Measurements from ENCODE around the gene DIP2B. TPM values are rescaled to one million over a fixed set of nuclear protein-coding genes. Genes with fewer than 3 reads are reported as not detected.

The DIP2B gene
- total RNA-seq, 1 experiment from 2014 or later = 30.2 TPM

GRCh38 chr12:50538182-50538581, 33.4 kb downstream of the DIP2B start:
- ATAC-seq = no peak
- BruUV-seq (replicated peaks) = TSS peak; percentile 34
- intact Hi-C loops (cut with micrococcal nuclease; ENCODE audit: unreplicated experiment) (no loop called here), in situ Hi-C loops (cut with HindIII; ENCODE audit: low pct_unique_long_range_greater_than_20kb, low sequenced_read_pairs) (no loop called here)
- Histone ChIP-seq H3K9me3 (ENCODE audit: control insufficient read depth, insufficient read depth, low read depth, low read length) (no peaks in the 10 kb centered on the region), H3K27me3 (ENCODE audit: control insufficient read depth, insufficient read depth, low read length) (no peaks in the 10 kb centered on the region), H3K27ac (ENCODE audit: low read length) (peak overlapping the region; percentile 60), H3K4me3 (ENCODE audit: low read depth in 2 of 2, low read length in 2 of 2) (peak overlapping the region in 1 of 2 experiments; percentile 1; a peak in 1 of 4 replicates), H3K4me1 (ENCODE audit: control insufficient read depth, insufficient read depth, low read length) (peaks cover 17% of the 10 kb centered on the region), H3K36me3 (ENCODE audit: control insufficient read depth, insufficient read depth, low read length) (no peaks in the 10 kb centered on the region)
- TF ChIP-seq POLR2AphosphoS5 (IDR thresholded peaks at IDR 0.05; ENCODE audit: low read depth, low read length) (no peak), CTCF (IDR thresholded peaks at IDR 0.05) (no peak), REST (IDR thresholded peaks at IDR 0.05; ENCODE audit: insufficient read depth in 1 of 2, low read depth in 2 of 2, low read length in 1 of 2) (no peak), SIN3A (IDR thresholded peaks at IDR 0.05; ENCODE audit: borderline replicate concordance, insufficient read depth, low read depth, low read length) (no peak), TCF7L2 (IDR thresholded peaks at IDR 0.05; ENCODE audit: low read depth, low read length) (no peak)
- ChIA-PET POLR2A (interaction anchor here (0.5 kb wide), 1 partner anchor 17 kb away, joined by 7 read pairs; no protein-coding TSS in a partner anchor), CTCF (interaction anchor here (0.6 to 0.8 kb wide), 2 partner anchors 26 to 55 kb away, joined by 3 to 5 read pairs; no protein-coding TSS in a partner anchor)
- no peak for DNase-seq (ENCODE audit: low read depth, low spot score)

GRCh38 chr12:50541139-50541538, 36.4 kb downstream of the DIP2B start:
- no peak for TF ChIP-seq REST (IDR thresholded peaks at IDR 0.05; ENCODE audit: insufficient read depth in 1 of 2, low read depth in 2 of 2, low read length in 1 of 2)
- TF ChIP-seq TCF7L2 (IDR thresholded peaks at IDR 0.05; ENCODE audit: low read depth, low read length) = no peak
- no peak for TF ChIP-seq CTCF (IDR thresholded peaks at IDR 0.05)
- no peak for TF ChIP-seq SIN3A (IDR thresholded peaks at IDR 0.05; ENCODE audit: borderline replicate concordance, insufficient read depth, low read depth, low read length)
- TF ChIP-seq POLR2AphosphoS5 (IDR thresholded peaks at IDR 0.05; ENCODE audit: low read depth, low read length) = no peak
- TSS peak; percentile 47 for BruUV-seq (replicated peaks)
- H3K27me3 ChIP-seq (ENCODE audit: control insufficient read depth, insufficient read depth, low read length) = no peaks in the 10 kb centered on the region
- ChIA-PET POLR2A (interaction anchor here (0.6 to 0.7 kb wide), 2 partner anchors 252 to 479 kb away, joined by 3 to 4 read pairs; no protein-coding TSS in a partner anchor), CTCF (no interaction called here)
- peaks cover 19% of the 10 kb centered on the region for H3K4me1 ChIP-seq (ENCODE audit: control insufficient read depth, insufficient read depth, low read length)
- intact Hi-C loops (cut with micrococcal nuclease; ENCODE audit: unreplicated experiment) (no loop called here), in situ Hi-C loops (cut with HindIII; ENCODE audit: low pct_unique_long_range_greater_than_20kb, low sequenced_read_pairs) (no loop called here)
- no peak overlapping the region for H3K4me3 ChIP-seq (ENCODE audit: low read depth in 2 of 2, low read length in 2 of 2)
- no peaks in the 10 kb centered on the region for H3K9me3 ChIP-seq (ENCODE audit: control insufficient read depth, insufficient read depth, low read depth, low read length)
- H3K36me3 ChIP-seq (ENCODE audit: control insufficient read depth, insufficient read depth, low read length) = no peaks in the 10 kb centered on the region
- ATAC-seq = no peak
- no peak for DNase-seq (ENCODE audit: low read depth, low spot score)
- no peak overlapping the region for H3K27ac ChIP-seq (ENCODE audit: low read length)

Data from Panc1 (cell line).